Measurements from ENCODE around the gene SPSB1.

The SPSB1 gene

DNA sequence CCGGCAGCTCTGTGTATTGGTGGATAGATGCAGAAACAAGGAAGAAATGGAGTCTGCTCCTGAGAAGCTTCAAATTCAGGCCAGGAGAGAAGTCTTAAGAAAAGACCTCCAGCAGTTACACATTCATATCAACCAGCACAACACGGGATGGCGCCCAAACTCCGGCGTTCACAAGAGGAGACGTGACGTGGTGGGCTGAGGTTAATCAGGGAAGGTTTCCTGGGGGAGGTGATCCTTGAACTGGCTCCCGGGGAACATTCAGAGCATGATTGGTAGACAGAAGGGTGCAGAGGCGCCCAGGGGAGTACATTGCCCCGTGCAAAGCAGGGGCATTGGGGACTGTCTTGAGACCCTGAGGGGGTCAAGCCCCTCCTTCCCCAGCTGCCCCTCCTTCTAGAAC is 27.7 kb upstream of the SPSB1 start:
- no peak for DNase-seq (ENCODE audit: low read depth, low spot score)
- TF ChIP-seq, protein P1, sequence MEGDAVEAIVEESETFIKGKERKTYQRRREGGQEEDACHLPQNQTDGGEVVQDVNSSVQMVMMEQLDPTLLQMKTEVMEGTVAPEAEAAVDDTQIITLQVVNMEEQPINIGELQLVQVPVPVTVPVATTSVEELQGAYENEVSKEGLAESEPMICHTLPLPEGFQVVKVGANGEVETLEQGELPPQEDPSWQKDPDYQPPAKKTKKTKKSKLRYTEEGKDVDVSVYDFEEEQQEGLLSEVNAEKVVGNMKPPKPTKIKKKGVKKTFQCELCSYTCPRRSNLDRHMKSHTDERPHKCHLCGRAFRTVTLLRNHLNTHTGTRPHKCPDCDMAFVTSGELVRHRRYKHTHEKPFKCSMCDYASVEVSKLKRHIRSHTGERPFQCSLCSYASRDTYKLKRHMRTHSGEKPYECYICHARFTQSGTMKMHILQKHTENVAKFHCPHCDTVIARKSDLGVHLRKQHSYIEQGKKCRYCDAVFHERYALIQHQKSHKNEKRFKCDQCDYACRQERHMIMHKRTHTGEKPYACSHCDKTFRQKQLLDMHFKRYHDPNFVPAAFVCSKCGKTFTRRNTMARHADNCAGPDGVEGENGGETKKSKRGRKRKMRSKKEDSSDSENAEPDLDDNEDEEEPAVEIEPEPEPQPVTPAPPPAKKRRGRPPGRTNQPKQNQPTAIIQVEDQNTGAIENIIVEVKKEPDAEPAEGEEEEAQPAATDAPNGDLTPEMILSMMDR (IDR thresholded peaks at IDR 0.05; ENCODE audit: low read depth, low read length) = no peak
- in situ Hi-C loops (cut with HindIII; ENCODE audit: low sequenced_read_pairs) = no loop called here
- no peak overlapping the region for H3K4me3 ChIP-seq (ENCODE audit: low read depth, low read length)

DNA sequence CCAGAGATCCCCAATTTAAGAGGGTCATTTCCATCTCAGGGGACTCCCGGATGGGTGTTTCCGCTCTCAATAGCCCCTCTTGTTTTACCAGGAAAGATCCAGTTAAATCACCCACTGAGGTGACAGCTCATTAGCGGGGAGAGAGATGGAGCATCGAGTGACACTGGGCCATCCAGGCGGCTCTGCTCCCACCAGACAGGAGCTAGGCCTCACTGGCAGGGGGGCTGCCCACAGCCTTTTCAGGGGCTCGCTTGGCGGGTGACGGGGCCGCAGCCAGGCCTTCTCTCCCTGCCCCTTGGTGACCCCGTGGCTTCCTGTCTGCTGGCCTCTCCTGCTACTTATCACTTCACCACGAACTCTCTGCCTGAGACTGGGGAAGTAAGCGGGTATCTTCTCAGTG is 26.7 kb upstream of the SPSB1 start:
- in situ Hi-C loops (cut with HindIII; ENCODE audit: low sequenced_read_pairs) = no loop called here

DNA sequence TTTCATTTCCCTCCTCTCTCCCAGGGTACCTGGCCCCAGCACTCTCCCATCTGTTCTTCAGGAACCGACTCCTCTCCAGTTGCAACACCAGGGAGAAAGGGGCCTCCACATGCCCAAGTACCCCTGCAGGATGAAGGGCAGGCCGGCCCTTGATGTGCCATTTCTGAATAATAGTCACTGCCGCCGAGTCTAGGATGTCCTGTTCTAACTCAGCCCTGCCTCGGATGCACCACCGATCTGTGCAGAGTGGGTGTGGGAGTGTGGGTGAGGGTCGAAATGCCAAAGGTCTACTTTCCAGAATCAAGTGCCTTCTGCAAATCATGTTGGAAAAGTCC is 25.4 kb upstream of the SPSB1 start:
- no peak overlapping the region for H3K4me3 ChIP-seq (ENCODE audit: low read depth, low read length)
- TF ChIP-seq, protein P1 (IDR thresholded peaks at IDR 0.05; ENCODE audit: low read depth, low read length) = no peak
- in situ Hi-C loops (cut with HindIII; ENCODE audit: low sequenced_read_pairs) = no loop called here
- DNase-seq (ENCODE audit: low read depth, low spot score) = no peak

More for the DNA sequence above, 26.7 kb upstream of the SPSB1 start:
- TF ChIP-seq, protein P1 (IDR thresholded peaks at IDR 0.05; ENCODE audit: low read depth, low read length) = no peak
- DNase-seq (ENCODE audit: low read depth, low spot score) = no peak
- H3K4me3 ChIP-seq (ENCODE audit: low read depth, low read length) = no peak overlapping the region

DNA sequence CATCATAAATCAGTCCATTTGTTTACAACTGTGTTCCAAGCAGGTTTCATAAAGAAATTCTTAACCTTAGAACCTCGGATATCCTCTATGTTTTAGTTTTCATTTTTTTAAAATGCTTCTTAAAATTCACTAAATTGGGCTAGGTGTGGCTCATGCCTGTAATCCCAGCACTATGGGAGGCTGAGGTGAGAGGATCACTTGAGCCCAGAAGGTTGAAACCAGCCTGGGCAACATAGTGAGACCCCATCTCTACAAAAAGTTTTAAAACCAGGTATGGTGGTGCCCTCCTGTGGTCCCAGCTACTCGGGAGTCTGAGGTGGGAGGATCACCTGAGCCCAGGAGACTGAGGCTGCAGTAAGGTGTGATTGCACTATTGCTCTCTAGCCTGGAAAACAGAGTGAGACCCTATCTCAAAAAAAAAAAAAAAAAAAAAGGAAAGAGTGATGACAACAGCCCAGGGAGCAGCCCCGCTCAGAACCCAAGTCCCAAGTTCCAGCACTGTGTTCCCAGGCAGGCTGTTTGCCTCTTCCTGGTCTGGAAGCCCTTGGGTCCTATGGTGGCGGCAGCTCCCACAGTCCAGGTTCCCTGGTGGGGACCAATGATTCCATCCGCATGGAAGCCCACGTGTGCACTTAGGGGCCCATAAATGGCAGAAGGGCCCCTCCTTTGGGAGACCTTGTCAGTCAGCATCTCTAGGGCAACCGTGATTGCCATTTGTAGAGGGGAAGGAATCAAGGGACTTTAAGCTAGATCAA is 24.7 kb upstream of the SPSB1 start:
- in situ Hi-C loops (cut with HindIII; ENCODE audit: low sequenced_read_pairs) = no loop called here
- DNase-seq (ENCODE audit: low read depth, low spot score) = no peak
- H3K4me3 ChIP-seq (ENCODE audit: low read depth, low read length) = no peak overlapping the region
- TF ChIP-seq, protein P1 (IDR thresholded peaks at IDR 0.05; ENCODE audit: low read depth, low read length) = no peak

DNA sequence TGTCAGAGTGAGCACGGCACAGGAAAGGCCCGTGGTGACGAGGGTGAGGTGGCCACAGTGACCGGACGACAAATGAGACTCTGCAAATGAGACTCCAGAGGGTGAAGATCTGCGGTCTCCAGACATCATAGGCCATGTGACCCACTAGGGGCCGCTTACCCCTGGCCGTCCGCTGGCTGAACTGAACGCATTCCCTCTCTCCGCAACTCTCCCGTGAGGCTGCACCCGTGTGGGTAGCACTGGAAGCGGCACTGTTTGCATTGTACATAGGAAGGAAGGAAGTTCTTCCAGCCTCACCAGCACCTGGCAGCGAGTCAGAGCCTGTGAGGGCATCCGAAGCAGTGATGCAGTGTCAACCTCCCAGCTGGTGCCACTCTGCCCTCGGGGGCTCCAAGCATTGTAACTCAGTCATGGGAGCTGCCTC is 23.6 kb upstream of the SPSB1 start:
- no peak for DNase-seq (ENCODE audit: low read depth, low spot score)
- TF ChIP-seq, protein P1 (IDR thresholded peaks at IDR 0.05; ENCODE audit: low read depth, low read length) = no peak
- in situ Hi-C loops (cut with HindIII; ENCODE audit: low sequenced_read_pairs) = no loop called here
- no peak overlapping the region for H3K4me3 ChIP-seq (ENCODE audit: low read depth, low read length)

DNA sequence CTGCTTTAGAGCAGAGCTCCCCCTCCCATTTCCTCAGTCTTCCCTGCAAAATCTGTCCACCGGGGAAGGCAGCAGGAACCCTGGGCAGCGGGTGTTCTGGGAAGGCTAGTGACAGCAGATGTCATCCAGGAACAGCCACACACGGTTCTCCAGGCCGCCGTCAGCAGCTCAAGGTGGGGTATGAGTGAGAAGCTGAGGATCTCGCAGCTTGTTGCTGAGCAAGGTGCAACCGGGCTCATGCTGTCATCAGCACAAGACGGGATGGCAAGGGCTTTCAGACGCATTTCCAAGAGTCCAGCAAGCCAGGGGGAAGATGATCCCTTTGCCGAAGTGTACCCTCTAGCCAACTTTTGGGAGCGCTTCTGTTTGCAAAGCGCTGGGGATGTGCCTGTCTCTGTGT is 23.0 kb upstream of the SPSB1 start:
- in situ Hi-C loops (cut with HindIII; ENCODE audit: low sequenced_read_pairs) = no loop called here
- TF ChIP-seq, protein P1 (IDR thresholded peaks at IDR 0.05; ENCODE audit: low read depth, low read length) = no peak
- no peak for DNase-seq (ENCODE audit: low read depth, low spot score)
- no peak overlapping the region for H3K4me3 ChIP-seq (ENCODE audit: low read depth, low read length)
